ENCODE results near the gene GPR12.

DNA sequence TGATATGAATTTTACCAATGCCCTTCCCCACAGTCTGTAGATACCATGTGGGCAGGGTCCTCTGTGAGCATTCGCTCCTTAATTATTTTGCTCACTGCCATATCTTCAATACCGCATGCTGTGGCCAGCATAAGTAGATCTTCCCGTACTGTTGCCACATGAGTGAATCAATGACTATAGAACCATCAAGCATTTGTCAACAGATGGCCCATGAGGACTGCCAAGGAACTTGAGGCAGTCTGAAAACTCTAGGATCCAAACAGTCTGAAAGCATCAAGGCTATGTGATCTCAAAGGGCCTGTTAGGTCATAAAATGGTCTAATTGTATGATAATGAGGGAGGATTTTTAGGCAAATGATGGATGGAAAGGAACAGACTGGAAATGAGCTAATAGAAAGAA, 27.4 kb upstream of the GPR12 start:
- no peak for TF ChIP-seq POLR2A (IDR thresholded peaks at IDR 0.05)
- TF ChIP-seq, protein P1, sequence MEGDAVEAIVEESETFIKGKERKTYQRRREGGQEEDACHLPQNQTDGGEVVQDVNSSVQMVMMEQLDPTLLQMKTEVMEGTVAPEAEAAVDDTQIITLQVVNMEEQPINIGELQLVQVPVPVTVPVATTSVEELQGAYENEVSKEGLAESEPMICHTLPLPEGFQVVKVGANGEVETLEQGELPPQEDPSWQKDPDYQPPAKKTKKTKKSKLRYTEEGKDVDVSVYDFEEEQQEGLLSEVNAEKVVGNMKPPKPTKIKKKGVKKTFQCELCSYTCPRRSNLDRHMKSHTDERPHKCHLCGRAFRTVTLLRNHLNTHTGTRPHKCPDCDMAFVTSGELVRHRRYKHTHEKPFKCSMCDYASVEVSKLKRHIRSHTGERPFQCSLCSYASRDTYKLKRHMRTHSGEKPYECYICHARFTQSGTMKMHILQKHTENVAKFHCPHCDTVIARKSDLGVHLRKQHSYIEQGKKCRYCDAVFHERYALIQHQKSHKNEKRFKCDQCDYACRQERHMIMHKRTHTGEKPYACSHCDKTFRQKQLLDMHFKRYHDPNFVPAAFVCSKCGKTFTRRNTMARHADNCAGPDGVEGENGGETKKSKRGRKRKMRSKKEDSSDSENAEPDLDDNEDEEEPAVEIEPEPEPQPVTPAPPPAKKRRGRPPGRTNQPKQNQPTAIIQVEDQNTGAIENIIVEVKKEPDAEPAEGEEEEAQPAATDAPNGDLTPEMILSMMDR (IDR thresholded peaks at IDR 0.05): no peak

All from sigmoid colon (tissue), 3 donors.